PC-9 (cell line): ENCODE measurements around the gene ZNG1C.
"Not testable (repeated sequence)": the region's sequence is repeated elsewhere in the genome, so short reads cannot be mapped to it uniquely, and the experiment has no call there.

Experiments used
- CTCF ChIP-seq: fragments of 200-600 bp; sonication (generic); conservative IDR thresholded peaks from 2 replicates; pipeline ENCODE4 v1.6.1; 2017; ENCODE audit warnings: mixed run types, antibody characterized with exemption, mild to moderate bottlenecking, moderate library complexity
- EZH2 ChIP-seq: fragments of 200-600 bp; sonication (generic); IDR thresholded peaks from 2 replicates; pipeline ENCODE4 v1.8.0; 2017; ENCODE audit warnings: antibody characterized with exemption, low read depth

GRCh38 chr9:68311208-68311607, 69.4 kb downstream of the ZNG1C start:
- TF ChIP-seq CTCF, EZH2: not testable (repeated sequence)
